Right renal cortex interstitium (tissue), 3 donors: Measurements from ENCODE around the gene ADAMTSL4. TPM values are rescaled to one million over a fixed set of nuclear protein-coding genes. Genes with fewer than 3 reads are reported as not detected.

Experiments used
- DNase-seq, 3 donors: peaks; one replicate each; pipeline ENCODE4 v3.0.0-alpha.2; 2013; ENCODE audit warnings: low read depth in 3 of 3, low spot score in 2 of 3
- polyA plus RNA-seq, 3 donors: library from polyadenylated mRNA; unstranded; fragments of 120-200 nt; gene quantifications; one replicate each; pipeline ENCODE4 v1.2.1, GENCODE V29; 2013; ENCODE audit not compliant: insufficient read length in 3 of 3

ADAMTSL4 gene
- polyA plus RNA-seq, 3 donors, result 9.6 to 11.8 (median 10.9) TPM

DNA sequence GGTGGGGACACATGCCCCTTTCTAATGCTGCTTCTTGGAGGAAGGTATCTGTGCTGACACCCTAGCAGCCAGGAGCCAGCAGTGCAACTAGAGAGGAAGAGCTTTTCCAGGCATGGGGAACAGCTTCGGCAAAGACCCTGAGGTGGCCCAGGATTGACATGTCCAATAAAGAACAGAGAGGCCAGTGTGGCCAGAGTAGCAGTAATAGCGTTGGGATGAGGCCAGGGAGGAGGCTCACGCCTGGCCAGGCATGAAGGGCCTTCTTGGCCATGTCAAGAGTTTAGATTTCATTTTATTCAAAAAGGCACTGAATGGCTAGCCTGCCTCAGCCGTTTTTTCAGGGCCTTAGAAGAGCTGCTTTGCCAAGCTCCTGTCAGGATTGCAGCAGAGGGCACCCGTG lies 16.3 kb upstream of the ADAMTSL4 start:
- no peak for DNase-seq

DNA sequence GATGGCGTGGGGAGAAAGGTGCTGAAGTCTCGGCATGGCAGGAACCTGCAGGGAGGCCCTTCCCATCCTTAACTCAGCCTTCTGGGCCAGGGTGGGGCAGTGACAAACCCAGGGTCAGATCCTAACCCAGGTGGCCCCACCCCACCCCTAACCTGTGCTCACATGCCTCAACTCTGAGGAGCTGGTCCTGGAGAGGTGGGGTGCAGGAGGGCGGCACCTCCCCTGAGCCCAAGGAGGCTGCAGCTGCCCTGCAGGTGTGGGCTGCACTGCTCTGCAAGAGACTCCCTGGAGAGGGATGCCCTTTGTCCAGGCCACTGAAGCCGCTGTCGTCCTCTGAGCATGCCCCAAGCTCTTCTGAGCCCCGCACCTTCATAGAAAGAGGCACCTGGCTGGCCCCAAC lies 15.2 kb upstream of the ADAMTSL4 start:
- no peak for DNase-seq

GRCh38 chr1:150535511-150536287 lies 13.5 kb upstream of the ADAMTSL4 start:
- DNase-seq, result no peak

GRCh38 chr1:150536836-150537731 lies 12.1 kb upstream of the ADAMTSL4 start:
- no peak for DNase-seq

- no peak for DNase-seq
Observed at GRCh38 chr1:150537732-150538684, 11.2 kb upstream of the ADAMTSL4 start.

DNA sequence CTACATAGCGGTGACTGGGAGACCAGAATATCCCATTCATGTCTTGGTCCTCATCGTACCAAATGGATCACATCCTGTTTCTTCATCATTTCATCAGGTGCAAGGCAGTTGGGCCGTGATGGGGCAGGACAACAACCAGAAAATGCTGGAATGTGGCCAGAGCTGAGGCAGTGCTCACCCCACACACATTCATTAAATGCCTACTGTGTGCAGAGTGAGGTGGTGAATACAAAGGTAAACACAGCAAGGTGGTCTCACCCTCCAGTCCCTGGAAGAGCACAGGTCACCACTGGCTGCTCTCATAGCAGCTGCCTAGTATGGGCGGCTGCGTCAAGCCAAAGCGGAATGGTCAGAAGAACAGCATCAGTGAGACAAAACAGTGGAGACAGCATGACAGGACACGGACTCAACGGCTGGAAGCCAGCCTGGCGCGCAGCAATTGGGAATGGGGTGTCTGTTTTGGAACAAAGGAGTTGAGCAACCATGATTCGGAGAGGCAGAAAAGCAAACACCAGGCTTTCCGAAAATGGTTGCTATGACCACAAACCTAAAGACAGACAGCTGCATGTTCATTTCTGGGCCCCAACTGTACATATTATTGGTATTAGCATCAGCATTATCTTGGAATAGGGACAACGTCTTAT lies 5.6 kb upstream of the ADAMTSL4 start:
- no peak for DNase-seq

DNA sequence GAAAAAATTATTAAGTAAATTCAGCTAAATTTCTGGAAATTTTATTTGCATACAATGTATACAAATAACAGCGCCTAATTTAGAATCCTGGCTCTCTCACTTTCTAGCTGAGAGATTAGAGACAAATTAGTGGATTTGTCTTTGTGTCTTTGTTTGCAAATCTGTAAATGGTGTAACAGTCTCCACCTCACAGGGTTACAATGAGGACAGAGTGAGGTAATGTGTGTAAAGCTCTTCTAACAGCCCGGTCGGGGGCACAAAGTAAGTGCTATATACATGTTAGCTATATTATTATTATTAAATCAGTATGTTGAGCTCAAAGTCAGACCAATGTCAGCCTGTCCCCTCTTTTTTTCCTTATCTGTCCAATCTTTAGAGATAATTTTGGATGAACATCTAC lies 5.0 kb upstream of the ADAMTSL4 start:
- no peak for DNase-seq

DNA sequence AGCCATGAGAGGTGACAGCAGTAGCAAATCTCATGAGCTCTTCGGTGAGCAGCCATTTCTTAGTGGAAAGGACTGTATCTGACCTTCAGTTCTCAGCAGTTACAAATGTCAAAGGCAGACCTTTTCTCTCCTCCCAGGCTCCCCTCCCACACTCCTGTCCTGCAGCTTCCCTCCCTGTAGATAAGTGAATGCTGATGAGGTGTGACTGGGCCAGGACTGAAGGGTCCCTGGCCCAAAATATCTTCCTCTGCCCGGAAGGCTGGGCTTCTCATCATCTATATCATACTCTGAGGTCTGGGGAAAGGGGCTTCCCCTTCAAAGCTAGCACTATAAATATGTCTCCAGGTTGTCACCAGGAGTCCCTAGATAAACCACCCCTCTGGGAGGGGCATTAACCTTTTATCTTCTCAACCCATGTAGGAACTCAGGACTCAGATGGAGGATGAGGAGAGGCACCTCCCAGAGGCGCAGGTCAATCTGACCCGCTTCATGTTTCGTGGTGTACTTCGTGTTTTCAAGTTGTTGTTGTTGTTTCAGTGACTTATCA lies 3.6 kb upstream of the ADAMTSL4 start:
- no peak for DNase-seq

GRCh38 chr1:150546294-150546937 lies 2.8 kb upstream of the ADAMTSL4 start:
- DNase-seq, result no peak

- no peak for DNase-seq
Observed at GRCh38 chr1:150548324-150548631, 930 bp upstream of the ADAMTSL4 start.

DNA sequence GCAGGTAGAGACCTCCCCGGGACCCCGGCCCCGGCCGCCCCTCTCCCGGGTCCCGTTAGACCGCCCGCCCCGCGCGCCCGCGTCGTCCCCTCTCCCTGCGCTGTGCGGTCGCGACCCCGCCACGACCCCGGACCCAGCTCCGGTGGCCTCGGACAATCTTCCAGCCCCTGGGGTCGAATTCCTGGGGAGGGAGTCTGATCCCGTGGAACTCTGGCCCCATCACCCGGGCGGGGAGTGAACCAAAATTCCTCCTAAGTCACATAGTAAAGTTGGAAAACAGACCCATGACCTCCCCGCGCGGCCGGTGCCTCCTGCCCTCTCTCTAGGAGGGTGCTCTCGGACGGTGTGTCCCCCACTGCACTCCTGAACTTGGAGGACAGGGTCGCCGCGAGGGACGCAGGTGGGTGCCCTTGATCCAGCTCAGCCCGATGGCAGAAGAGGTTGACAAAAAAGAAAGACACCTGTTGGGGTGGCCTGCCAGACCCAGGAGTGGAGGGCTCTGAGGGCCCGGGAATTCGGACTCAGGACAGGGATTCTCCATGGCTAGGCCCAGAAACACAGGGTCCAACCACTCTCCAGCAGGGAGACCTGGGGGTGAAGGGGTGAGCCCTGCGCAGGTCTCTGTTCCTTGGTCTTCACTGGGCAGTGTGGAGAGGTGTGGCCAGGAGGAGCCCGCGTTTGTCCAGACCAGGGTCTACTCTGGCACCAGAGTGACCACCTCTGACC lies 451 bp downstream of the ADAMTSL4 start:
- no peak for DNase-seq

DNA sequence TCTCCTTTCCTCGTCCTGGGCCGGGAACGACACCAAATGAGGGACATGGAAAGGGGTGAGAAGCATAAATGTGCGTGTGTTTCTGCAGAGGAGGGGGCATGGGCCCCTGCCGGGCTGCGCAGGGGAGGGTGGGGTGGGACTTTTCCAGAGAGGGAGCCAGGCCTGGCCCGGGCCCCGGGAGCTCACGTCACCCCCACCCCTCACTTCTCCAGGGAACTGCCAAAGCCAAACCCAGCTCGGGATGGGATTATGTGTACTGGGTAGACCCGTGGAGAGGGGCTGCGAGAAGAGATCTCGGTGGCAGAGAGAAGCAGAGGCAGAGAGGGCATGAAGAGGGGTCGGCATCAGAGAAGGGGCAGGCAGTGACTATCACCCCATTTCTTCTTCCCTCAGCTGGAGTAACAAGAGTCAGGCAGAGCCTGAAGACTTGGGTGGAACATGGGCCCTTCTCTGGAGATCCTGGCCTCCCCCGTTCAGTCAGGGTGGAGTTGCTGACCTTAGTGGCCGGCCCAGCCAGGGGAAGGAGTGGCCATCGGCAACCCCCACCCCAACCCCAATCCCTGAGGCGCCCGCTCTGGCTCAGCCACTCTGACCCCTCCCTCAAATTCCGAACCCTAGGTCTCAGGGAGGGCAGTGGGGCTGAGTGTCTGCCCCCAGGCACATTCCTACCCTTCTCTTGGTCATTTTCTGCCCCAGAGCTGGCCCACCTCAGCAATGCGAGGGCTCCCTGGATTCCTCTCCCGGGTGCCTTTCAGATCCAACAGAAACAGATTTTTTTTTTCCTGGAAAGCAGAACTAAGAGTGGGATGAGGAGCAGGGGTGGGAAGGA lies 1.2 kb downstream of the ADAMTSL4 start:
- DNase-seq, result no peak

DNA sequence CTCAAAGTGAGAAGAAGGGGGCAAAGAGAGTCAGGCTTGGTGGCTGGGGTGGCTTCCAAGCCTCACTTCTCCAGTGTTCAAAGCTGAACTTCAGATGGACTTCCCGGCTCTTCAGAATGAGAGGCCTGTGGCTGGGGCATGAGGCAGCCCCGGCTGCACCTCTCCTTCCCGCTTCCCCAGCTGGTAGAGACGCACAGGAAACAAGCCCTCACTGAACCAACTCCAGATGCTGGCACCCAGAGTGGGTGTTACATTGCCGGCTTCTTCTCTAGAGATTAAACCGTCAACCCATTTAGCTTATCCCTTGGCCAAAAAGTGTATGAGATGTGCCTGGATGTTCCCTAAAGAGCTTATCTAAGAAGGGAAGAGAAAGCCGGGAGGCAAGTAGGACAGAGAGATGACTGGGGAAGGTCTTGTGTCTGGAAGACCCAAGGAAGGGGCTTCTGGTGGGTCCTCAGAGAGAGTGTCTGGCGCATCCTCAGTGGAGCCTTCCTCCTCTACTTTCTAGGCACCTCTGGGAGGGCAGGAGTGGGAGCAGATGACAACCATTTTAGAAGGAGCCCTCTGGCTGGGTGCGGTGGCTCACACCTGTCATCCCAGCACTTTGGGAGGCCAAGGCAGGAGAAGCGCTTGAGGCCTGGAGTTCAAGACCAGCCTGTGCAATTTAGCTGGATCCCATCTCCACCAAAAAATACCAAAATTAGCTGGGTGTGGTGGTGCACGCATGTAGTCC lies 2.0 kb downstream of the ADAMTSL4 start:
- no peak for DNase-seq

GRCh38 chr1:150551784-150552127 lies 2.5 kb downstream of the ADAMTSL4 start:
- DNase-seq, result no peak

GRCh38 chr1:150552128-150552910 lies 3.1 kb downstream of the ADAMTSL4 start:
- no peak for DNase-seq

DNA sequence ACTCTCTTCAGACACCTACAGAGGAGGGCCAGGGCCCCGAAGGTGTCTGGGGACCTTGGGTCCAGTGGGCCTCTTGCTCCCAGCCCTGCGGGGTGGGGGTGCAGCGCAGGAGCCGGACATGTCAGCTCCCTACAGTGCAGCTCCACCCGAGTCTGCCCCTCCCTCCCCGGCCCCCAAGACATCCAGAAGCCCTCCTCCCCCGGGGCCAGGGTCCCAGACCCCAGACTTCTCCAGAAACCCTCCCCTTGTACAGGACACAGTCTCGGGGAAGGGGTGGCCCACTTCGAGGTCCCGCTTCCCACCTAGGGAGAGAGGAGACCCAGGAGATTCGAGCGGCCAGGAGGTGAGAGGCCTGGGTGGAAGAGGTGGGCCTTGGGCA lies 3.7 kb downstream of the ADAMTSL4 start:
- DNase-seq, result no peak
